ENCODE results near the gene FRZB.

DNA sequence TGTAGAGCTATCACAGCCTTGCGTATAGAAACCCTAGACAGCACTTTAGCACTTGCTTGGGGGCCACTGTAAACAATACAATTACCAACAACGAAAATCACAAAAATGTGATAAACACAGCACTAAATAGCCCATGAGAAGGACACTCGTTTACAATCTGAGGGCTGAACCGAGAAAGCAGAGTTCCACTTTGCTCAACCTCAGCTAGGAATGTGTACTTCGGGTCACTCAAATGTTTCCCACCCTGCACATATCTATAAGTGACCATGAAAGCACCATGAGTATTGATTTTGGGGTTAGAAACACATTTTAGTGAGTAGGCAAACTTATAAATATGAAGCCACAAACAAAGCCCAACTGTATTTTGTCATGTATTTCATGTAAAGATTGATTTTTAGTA lies 62.3 kb downstream of the FRZB start:
- TF ChIP-seq, protein P1, sequence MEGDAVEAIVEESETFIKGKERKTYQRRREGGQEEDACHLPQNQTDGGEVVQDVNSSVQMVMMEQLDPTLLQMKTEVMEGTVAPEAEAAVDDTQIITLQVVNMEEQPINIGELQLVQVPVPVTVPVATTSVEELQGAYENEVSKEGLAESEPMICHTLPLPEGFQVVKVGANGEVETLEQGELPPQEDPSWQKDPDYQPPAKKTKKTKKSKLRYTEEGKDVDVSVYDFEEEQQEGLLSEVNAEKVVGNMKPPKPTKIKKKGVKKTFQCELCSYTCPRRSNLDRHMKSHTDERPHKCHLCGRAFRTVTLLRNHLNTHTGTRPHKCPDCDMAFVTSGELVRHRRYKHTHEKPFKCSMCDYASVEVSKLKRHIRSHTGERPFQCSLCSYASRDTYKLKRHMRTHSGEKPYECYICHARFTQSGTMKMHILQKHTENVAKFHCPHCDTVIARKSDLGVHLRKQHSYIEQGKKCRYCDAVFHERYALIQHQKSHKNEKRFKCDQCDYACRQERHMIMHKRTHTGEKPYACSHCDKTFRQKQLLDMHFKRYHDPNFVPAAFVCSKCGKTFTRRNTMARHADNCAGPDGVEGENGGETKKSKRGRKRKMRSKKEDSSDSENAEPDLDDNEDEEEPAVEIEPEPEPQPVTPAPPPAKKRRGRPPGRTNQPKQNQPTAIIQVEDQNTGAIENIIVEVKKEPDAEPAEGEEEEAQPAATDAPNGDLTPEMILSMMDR (CRISPR knock-in tag; IDR thresholded peaks at IDR 0.05), result no peak
- TF ChIP-seq ETV6 (CRISPR knock-in tag; conservative IDR thresholded peaks at IDR 0.05), result no peak
- no peak for TF ChIP-seq POLR2A (IDR thresholded peaks at IDR 0.05; ENCODE audit: insufficient read depth in 1 of 2, low read depth in 2 of 2, low read length in 2 of 2)
- TF ChIP-seq HMGXB3 (CRISPR knock-in tag; IDR thresholded peaks at IDR 0.05; ENCODE audit: borderline replicate concordance), result no peak
- TF ChIP-seq ZNF333 (CRISPR knock-in tag; IDR thresholded peaks at IDR 0.05; ENCODE audit: borderline replicate concordance), result no peak
- TF ChIP-seq GABPA (IDR thresholded peaks at IDR 0.05; ENCODE audit: low read depth, low read length), result no peak
- TF ChIP-seq GABPA (CRISPR knock-in tag; IDR thresholded peaks at IDR 0.05; ENCODE audit: low read depth), result no peak
- TF ChIP-seq ZNF501 (CRISPR knock-in tag; IDR thresholded peaks at IDR 0.05), result no peak
- no peak for TF ChIP-seq SMC3 (IDR thresholded peaks at IDR 0.05; ENCODE audit: low read length)

Measured in HepG2 (cell line).